Measurements from ENCODE around the gene ERP29. TPM values are rescaled to one million over a fixed set of nuclear protein-coding genes. Genes with fewer than 3 reads are reported as not detected.
"Not testable (repeated sequence)": the region's sequence is repeated elsewhere in the genome, so short reads cannot be mapped to it uniquely, and the experiment has no call there.

Gene ERP29
- total RNA-seq, 1 experiment from 2014 or later: 173 TPM

- no peak for DNase-seq (ENCODE audit: extremely low read depth, low read depth)
These were observed 18.2 kb downstream of the ERP29 start for GRCh38 chr12:112031472-112031871.

- no peak for DNase-seq (ENCODE audit: extremely low read depth, low read depth)
These were observed 19.1 kb downstream of the ERP29 start for GRCh38 chr12:112032292-112032691.

- DNase-seq (ENCODE audit: extremely low read depth, low read depth): no peak
These were observed 22.1 kb downstream of the ERP29 start for GRCh38 chr12:112035219-112035785.

GRCh38 chr12:112036614-112037013 is 23.4 kb downstream of the ERP29 start:
- not testable (repeated sequence) for DNase-seq (ENCODE audit: extremely low read depth, low read depth)

- DNase-seq (ENCODE audit: extremely low read depth, low read depth): no peak
These were observed 32.8 kb downstream of the ERP29 start for GRCh38 chr12:112046003-112046402.

GRCh38 chr12:112049351-112049750 is 36.1 kb downstream of the ERP29 start:
- no peak for DNase-seq (ENCODE audit: extremely low read depth, low read depth)

- no peak for DNase-seq (ENCODE audit: extremely low read depth, low read depth)
These were observed 47.9 kb downstream of the ERP29 start for GRCh38 chr12:112061137-112061536.

GRCh38 chr12:112063273-112063672 is 50.0 kb downstream of the ERP29 start:
- no peak for DNase-seq (ENCODE audit: extremely low read depth, low read depth)

GRCh38 chr12:112066566-112066965 is 53.3 kb downstream of the ERP29 start:
- DNase-seq (ENCODE audit: extremely low read depth, low read depth): no peak

Small RNAs within 50 kb of the gene (small RNA-seq; reads per million reads assigned to genes)
- gene AC004024.1: 0 to 0.35 reads per million in 2 experiments
- 0 to 0.06 reads per million in 2 experiments for gene MIR3657
- gene RF00019: 0 reads per million in 2 experiments

Other genes with a start within 250 kb of the ERP29 start
- 14.9 and 18.8 TPM in 2 replicates for gene ALDH2, start 246.5 kb upstream of the ERP29 start, total RNA-seq (2014; rRNA removed; shearing (Covaris generic))
- gene MAPKAPK5, start 171.2 kb upstream of the ERP29 start, total RNA-seq (2014; rRNA removed; shearing (Covaris generic)): 60.9 and 61.2 TPM in 2 replicates
- 13.0 and 13.3 TPM in 2 replicates for gene TMEM116, start 261 bp upstream of the ERP29 start, total RNA-seq (2014; rRNA removed; shearing (Covaris generic))
- 33.6 and 42.7 TPM in 2 replicates for gene NAA25, start 95.4 kb downstream of the ERP29 start, total RNA-seq (2014; rRNA removed; shearing (Covaris generic))
- 14.8 and 16.4 TPM in 2 replicates for gene TRAFD1, start 112.1 kb downstream of the ERP29 start, total RNA-seq (2014; rRNA removed; shearing (Covaris generic))

Data from NCI-H460 (cell line).